ENCODE data around the gene FRMD4A.
"Not testable (repeated sequence)": the region's sequence is repeated elsewhere in the genome, so short reads cannot be mapped to it uniquely, and the experiment has no call there.

Gene FRMD4A

DNA sequence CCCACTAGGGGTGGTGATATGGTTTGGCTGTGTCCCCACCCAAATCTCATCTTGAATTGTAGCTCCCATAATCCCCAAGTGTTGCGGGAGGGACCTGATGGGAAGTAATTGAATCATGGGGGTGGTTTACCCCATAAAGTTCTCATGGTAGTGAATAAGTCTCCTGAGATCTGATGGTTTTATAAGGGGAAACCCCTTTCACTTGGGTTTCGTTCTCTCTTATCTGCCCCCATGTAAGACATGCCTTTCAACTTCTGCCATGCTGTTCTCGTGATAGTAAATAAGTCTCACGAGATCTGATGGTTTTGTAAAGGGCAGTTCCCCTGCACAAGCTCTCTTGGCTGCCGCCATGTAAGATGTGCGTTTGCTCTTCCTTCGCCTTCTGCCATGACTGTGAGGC, 117.0 kb downstream of the FRMD4A start:
- in situ Hi-C loops (cut with HindIII; ENCODE audit: low pct_ligation_motif_present, low pct_unique_long_range_greater_than_20kb, low sequenced_read_pairs); DNase-seq: not testable (repeated sequence)

DNA sequence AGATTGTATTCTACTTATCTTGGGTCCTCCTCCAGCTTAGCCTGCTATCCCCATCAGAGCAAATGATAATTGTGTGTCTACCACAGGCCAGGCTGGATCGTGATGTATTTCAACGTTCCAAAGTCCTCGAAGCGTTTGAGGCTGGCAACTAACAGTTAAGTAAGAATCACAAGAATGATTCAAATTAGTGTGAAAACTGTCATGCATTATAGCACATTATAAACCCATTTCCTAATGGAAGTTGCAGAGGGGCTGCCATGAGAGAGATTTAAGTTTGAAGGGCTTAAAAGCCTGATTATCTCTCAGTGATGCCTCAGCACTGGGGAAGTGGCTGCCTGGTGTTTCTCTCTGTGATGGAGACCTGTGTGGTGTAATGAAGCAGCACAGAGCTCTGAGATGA, 119.1 kb downstream of the FRMD4A start:
- in situ Hi-C loops (cut with HindIII; ENCODE audit: low pct_ligation_motif_present, low pct_unique_long_range_greater_than_20kb, low sequenced_read_pairs), result no loop called here
- DNase-seq, result no peak

DNA sequence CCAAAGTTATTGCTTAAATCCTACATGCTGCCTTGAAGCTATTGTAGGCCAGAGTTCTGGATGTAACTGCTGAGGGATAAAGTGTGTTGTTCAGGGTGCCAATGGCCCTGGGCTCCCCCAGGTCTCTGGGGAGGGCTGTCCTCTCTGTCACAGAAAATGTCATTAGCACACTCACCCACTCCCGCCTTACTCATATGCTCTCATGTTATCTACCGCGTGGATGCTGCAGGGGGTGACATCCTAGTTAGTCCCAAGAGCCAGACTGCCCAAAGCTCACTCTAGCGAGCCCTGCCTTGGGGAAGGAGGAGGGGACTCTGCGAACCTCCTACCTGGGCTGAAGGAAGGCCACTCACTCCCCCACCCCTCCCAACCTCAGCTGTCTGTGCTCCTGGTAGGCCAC, 122.5 kb downstream of the FRMD4A start:
- DNase-seq, result no peak
- in situ Hi-C loops (cut with HindIII; ENCODE audit: low pct_ligation_motif_present, low pct_unique_long_range_greater_than_20kb, low sequenced_read_pairs), result no loop called here

DNA sequence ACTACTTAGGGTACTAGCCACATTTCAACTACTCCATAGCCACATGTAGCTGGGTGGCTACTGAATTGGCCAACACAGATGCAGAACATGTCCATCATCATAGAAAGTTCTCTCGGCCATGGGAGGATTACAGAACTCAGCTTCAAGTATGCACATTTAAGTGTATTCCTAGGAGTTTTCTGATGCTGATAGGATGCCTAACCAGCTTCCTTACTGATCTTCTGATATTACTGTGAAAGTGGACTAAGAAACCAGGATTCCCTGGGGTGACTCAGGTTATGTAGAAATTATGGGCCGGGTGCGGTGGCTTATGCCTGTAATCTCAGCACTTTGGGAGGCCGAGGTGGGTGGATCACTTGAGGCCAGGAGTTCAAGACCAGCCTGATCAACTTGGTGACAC, 125.5 kb downstream of the FRMD4A start:
- no peak for DNase-seq
- in situ Hi-C loops (cut with HindIII; ENCODE audit: low pct_ligation_motif_present, low pct_unique_long_range_greater_than_20kb, low sequenced_read_pairs), result no loop called here

DNA sequence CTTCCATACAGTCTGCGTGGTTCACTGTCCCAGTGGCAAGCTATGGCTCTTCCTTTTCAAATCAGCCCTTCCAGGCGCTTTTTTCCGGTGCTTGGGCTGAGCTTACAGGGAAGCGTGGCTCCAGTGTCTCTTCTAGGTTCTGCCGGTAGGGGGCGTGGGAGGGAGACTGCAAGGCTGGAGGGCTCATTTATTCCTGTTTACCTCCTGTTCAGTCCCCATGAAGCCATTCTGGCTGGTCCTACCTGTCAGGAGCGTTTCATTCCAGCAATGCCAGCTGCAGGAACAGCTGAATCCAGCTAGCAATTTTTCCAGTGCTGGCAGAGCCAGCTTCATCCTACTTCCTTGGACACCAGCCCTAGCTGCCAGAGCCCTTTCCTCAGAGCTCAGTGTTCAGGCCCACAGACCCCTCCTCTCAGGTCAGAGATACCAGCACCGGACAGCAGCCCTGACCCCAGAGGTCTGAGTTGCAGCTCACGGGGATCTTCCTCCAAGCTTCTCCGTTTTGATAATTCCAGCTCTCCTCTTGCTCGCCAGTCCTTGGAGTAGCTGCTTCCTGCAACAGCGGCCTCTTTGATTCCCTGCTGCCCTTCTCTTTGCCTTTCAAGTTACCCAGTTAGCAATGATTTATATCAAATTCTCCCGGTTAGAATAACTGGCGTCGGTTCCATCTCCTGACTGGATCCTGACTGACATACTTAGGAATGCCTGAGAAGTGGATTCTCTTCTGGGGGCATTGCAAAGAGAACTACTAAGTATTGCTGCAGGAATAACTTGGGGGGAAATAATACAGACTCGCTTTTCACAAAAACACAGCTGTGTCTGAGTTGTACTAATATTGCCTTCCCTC, 129.8 kb downstream of the FRMD4A start:
- peak; percentile 25 for DNase-seq
- in situ Hi-C loops (cut with HindIII; ENCODE audit: low pct_ligation_motif_present, low pct_unique_long_range_greater_than_20kb, low sequenced_read_pairs), result no loop called here

DNA sequence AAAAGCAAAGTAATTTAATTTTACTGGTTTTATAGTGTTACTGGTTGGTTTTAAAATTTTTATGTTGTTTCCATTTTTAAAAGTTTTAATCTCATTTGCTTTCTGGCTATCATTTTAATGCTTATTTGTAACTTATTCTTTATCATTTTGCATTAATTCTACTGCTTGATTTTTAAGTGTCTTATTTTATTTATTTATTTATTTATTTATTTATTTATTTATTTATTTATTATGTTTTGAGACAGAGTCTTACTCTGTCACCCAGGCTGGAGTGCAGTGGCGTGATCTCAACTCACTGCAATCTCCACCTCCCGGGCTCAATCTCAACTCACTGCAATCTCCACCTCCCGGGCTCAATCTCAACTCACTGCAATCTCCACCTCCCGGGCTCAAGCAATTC, 131.6 kb downstream of the FRMD4A start:
- not testable (repeated sequence) for DNase-seq
- in situ Hi-C loops (cut with HindIII; ENCODE audit: low pct_ligation_motif_present, low pct_unique_long_range_greater_than_20kb, low sequenced_read_pairs), result loop anchor here (25.0 kb wide), 1 partner anchor 288 kb away; no protein-coding TSS in a partner anchor

DNA sequence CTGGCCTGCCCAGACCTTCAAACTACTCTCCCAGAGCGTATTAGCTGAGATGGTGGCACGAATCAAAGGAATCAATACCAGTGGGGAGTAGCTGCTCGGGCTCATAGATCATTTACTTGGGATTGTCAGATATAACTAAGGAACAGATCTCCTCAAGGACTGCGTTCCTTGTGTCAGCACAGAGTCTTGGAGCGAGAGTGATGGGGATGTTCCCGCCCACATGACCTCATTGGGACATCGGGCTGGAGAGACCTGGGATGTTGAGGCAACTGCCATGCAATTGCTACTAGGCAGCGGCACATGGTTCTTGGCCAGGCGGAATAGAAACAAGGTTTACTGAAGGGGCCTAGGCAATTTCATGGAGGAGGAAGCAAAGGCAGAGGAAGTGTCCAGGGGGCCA, 132.6 kb downstream of the FRMD4A start:
- in situ Hi-C loops (cut with HindIII; ENCODE audit: low pct_ligation_motif_present, low pct_unique_long_range_greater_than_20kb, low sequenced_read_pairs), result loop anchor here (25.0 kb wide), 1 partner anchor 289 kb away; no protein-coding TSS in a partner anchor
- DNase-seq, result no peak

DNA sequence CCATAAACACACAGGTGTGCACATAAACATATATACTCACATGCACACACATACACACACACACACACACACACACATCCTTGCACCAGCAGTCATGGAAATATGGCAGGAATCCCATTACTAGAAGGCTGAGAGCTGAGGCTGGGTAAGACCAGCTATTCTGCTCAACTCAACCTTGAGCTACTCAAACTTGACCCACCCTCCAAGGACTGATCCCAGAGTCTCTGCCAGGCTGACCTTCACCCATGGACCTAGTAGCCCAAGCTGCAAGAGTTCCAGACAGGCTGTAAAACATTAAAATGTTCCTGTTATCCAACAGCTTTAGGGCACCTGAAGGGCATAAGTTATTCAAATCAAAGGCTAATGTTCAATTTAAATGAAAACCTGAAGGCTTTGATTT, 134.6 kb downstream of the FRMD4A start:
- in situ Hi-C loops (cut with HindIII; ENCODE audit: low pct_ligation_motif_present, low pct_unique_long_range_greater_than_20kb, low sequenced_read_pairs), result loop anchor here (25.0 kb wide), 1 partner anchor 291 kb away; no protein-coding TSS in a partner anchor
- no peak for DNase-seq

DNA sequence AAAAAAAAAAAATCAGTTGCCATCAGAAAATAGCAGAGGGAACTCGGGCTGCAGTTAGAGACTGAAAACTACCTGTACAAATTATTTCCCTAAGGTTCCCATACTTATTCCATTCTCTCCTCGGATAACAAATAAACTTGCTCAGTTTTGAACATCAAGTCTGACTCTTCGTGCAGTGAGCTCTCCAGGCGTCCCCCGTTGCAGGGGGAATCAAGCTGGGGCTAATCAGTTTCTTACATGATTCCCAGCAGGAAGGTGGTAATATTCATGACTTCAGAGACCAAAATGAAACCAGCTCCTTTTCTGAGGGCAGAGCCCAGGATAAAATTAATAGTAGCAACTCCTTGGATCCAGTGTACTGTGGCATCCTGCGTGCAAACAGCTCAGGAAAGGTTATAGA, 135.3 kb downstream of the FRMD4A start:
- DNase-seq, result no peak
- in situ Hi-C loops (cut with HindIII; ENCODE audit: low pct_ligation_motif_present, low pct_unique_long_range_greater_than_20kb, low sequenced_read_pairs), result loop anchor here (25.0 kb wide), 1 partner anchor 292 kb away; no protein-coding TSS in a partner anchor

DNA sequence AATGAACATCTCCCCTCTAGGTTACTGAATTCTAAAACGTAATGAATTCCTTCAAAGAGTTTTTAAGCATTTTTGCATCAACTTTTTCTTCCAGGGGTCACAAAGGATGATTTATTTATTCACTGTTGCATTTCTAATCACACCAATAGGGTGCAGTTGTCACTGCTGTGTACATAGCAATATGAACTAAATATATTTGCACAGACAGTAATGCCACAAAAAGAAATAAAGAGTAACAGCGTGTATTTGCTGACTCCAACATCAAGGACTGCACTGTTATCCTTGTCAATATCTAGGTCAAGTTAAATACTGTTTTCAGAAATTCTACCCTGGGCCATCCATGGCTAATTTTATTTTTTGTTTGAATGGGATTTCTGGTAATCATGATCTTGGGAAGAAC, 138.0 kb downstream of the FRMD4A start:
- in situ Hi-C loops (cut with HindIII; ENCODE audit: low pct_ligation_motif_present, low pct_unique_long_range_greater_than_20kb, low sequenced_read_pairs), result loop anchor here (25.0 kb wide), 1 partner anchor 295 kb away; no protein-coding TSS in a partner anchor
- no peak for DNase-seq

DNA sequence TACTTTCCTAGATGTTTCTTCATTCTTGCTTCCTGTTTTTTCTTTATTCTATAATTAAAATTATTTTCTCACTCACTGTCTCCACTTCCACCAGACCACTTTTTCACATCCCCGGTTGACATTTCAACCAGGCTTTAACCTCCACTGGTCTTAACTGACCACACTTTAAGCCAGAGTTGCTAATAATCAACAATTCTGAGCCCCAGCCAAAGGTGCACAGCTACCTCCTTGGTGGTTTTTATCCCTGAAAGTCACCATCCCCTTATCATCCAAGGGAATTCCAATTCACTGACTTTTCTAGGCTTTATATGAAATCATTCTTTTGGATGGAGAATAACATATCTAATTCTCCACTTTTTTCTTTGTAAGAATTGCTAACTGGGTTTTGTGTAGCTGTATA, 138.9 kb downstream of the FRMD4A start:
- DNase-seq, result peak; percentile 78
- in situ Hi-C loops (cut with HindIII; ENCODE audit: low pct_ligation_motif_present, low pct_unique_long_range_greater_than_20kb, low sequenced_read_pairs), result loop anchor here (25.0 kb wide), 1 partner anchor 295 kb away; no protein-coding TSS in a partner anchor

DNA sequence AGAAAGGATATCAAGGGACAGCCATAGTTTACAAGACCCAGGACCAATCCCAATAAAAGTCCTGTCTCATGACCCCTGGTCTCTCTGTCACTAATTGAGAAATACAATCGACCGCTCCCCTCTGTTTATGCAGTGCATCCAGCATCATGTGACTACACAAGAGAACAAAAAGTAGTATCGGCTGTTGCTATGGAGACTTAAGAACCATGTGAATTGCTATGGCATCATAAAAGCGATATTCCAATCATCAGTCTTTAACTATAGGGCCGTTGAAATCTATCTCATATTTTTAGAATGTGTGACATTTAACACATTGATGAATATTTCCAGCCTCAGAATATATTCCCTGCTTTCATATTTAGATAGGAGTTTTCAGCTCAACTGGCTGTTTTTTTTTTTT, 139.3 kb downstream of the FRMD4A start:
- DNase-seq, result no peak
- in situ Hi-C loops (cut with HindIII; ENCODE audit: low pct_ligation_motif_present, low pct_unique_long_range_greater_than_20kb, low sequenced_read_pairs), result loop anchor here (25.0 kb wide), 1 partner anchor 296 kb away; no protein-coding TSS in a partner anchor

DNA sequence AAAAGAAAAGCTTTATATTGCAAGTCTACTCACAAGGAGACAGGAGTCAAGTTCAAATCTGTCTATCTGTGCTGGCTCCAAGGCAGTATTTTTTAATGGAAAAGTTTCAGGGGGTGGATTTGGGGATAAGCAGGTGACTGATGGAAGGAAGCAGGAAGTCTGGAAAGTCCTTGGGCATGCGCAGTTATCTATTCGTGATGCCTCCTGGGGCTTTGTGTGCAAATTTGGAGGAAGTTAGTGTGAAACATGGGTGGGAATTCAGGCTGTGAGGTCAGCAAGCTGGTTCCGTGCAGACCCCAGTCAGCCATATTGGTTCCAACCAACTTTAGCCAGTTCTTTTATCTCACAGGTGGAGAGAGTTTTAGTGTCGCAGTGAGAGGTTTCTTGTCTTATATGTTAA, 140.0 kb downstream of the FRMD4A start:
- in situ Hi-C loops (cut with HindIII; ENCODE audit: low pct_ligation_motif_present, low pct_unique_long_range_greater_than_20kb, low sequenced_read_pairs), result loop anchor here (25.0 kb wide), 1 partner anchor 297 kb away; no protein-coding TSS in a partner anchor

DNA sequence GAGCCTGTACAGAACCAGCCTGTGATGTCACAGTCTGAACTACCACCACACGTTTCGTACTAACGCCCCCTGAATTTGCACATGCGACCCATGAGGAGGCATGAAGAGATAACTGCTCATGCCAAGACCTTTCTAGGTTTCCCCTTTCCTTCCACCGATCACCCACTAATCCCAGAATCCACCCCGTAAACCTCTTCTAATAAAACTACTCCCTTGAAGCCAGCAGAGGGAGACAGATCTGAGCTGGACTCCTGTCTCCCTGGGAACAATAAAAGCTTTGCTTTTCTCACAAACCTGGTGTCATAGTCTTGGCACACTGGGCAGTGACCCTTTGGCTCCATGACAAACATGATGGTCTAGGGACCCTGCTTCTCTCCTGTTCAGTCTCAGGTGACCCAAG, 144.5 kb downstream of the FRMD4A start:
- in situ Hi-C loops (cut with HindIII; ENCODE audit: low pct_ligation_motif_present, low pct_unique_long_range_greater_than_20kb, low sequenced_read_pairs), result loop anchor here (25.0 kb wide), 1 partner anchor 301 kb away; no protein-coding TSS in a partner anchor
- peak; percentile 67 for DNase-seq

More for the DNA sequence above, 140.0 kb downstream of the FRMD4A start:
- no peak for DNase-seq

DNA sequence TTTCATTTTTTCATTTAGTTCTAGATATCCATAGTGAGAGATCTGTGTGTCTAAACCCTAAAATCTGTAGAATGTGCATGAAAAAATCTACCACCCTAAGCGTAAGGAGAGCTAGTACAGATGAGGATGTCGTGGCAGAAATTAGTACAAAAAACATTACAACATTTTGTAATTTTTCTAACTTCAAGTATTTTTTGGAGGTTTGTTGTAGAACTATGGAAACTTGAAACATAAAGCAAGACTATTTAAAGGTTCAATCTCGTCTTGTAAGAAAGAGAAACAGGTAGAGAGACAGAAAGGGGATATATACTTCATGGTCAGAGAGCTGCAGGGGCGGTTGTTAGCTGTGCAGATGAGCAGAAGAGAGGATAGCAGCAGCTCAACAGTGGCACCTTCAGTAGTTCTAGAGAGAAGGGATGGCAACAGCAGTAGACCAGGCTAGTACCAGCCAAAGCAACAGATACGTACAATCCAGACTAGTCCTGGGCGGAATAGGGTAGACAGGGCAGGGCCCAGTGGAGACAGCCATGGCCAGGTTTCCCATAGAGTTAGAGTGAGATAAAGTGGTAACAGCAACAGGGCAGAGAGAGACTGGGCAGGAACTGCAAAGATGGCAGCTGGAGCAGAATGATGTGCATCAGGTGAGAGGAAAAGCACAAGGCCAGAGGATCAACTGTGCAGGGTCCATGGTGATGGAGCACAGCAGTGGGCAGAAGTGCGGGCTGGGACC, 145.2 kb downstream of the FRMD4A start:
- in situ Hi-C loops (cut with HindIII; ENCODE audit: low pct_ligation_motif_present, low pct_unique_long_range_greater_than_20kb, low sequenced_read_pairs), result loop anchor here (25.0 kb wide), 1 partner anchor 302 kb away; no protein-coding TSS in a partner anchor
- peak; percentile 95 for DNase-seq

DNA sequence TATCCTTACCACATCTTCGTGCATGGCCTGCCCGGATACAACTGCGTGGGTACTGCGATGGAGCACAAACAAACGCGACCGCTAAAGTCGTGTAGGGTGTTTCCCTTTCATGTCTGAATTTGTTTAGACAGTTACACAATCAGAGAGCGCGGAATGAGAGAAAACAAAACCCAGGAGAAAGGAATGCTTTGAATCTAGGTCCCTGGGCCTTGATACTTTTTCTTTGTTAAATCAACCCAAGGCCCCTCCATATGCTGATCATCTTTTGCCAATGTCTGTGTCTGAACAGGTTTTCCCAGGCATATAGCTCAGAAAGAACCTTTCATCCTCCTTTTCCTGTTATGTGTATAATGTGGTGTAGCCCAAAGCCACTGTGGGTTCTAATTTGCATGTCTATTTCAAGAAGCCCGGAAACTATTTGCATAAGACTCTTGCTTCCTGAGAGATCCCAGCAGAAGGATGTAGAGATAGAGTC, 145.8 kb downstream of the FRMD4A start:
- DNase-seq, result no peak
- in situ Hi-C loops (cut with HindIII; ENCODE audit: low pct_ligation_motif_present, low pct_unique_long_range_greater_than_20kb, low sequenced_read_pairs), result loop anchor here (25.0 kb wide), 1 partner anchor 302 kb away; no protein-coding TSS in a partner anchor

DNA sequence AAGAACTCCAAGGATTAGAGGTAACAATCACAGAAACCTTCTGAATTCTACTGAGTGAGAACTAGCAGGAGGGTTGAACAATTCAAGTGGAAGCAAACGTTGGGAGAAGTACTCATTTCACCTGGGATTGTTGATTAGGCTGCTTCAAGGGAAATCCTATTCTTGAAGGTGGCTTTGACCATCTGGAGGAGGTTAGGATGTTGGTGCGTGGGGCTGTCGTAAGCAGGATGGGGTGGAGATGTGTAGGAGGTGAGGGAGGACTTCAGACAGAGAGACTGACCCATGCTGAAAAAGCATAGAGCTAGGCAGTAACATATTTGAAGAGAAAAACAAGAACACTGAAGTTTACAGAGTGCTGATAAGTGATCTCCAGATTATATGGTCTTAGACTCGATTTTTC, 147.9 kb downstream of the FRMD4A start:
- DNase-seq, result no peak
- in situ Hi-C loops (cut with HindIII; ENCODE audit: low pct_ligation_motif_present, low pct_unique_long_range_greater_than_20kb, low sequenced_read_pairs), result loop anchor here (25.0 kb wide), 1 partner anchor 305 kb away; no protein-coding TSS in a partner anchor

DNA sequence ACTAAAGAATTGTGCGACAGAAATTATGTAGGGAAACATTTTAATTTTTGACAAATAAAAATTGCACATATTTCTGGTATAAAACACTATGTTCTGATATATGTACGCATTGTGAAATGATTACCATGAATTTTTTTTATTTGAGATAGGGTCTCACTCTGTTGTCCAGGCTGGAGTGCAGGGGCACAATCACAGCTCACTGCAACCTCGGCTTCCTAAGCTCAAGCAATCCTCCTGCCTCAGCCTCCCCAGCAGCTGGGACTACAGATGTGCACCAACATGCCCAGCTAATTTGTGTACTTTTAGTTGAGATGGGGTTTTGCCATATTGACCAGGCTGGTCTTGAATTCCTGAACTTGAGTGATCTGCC, 149.2 kb downstream of the FRMD4A start:
- in situ Hi-C loops (cut with HindIII; ENCODE audit: low pct_ligation_motif_present, low pct_unique_long_range_greater_than_20kb, low sequenced_read_pairs), result loop anchor here (25.0 kb wide), 1 partner anchor 306 kb away; no protein-coding TSS in a partner anchor
- DNase-seq, result no peak

Data from ACHN (cell line).